Activated CD8-positive, alpha-beta memory T cell treated with anti-CD3 and anti-CD28 coated beads, Interleukin-2, amount 50 U/mL, for 24 hours (primary cell): Measurements from ENCODE around the gene TRMT1.
"Not testable (repeated sequence)": the region's sequence is repeated elsewhere in the genome, so short reads cannot be mapped to it uniquely, and the experiment has no call there.

Source experiments
- DNase-seq: peaks from one replicate; pipeline ENCODE4 v3.0.0-alpha.2; 2020; ENCODE audit errors: extremely low read depth

Gene TRMT1

GRCh38 chr19:13150187-13150930 lies 33.8 kb upstream of the TRMT1 start, which contains the start of the genes IER2 and STX10:
Gene IER2 (plus strand): TSS chr19:13150411. CDS start chr19:13153187, 2,776 bp downstream.
Gene STX10 (minus strand): TSS chr19:13150375. CDS start chr19:13150173, 202 bp downstream.
- peak; percentile 82 for DNase-seq

GRCh38 chr19:13149628-13150186 lies 33.2 kb upstream of the TRMT1 start:
- no peak for DNase-seq

GRCh38 chr19:13149173-13149627 lies 32.7 kb upstream of the TRMT1 start:
- DNase-seq: not testable (repeated sequence)

GRCh38 chr19:13146763-13147563 lies 30.4 kb upstream of the TRMT1 start:
- DNase-seq: no peak

- no peak for DNase-seq
Observed at GRCh38 chr19:13139633-13140311, 23.2 kb upstream of the TRMT1 start.

- no peak for DNase-seq
Observed at GRCh38 chr19:13138916-13139198, 22.3 kb upstream of the TRMT1 start.

GRCh38 chr19:13138171-13138915 lies 21.8 kb upstream of the TRMT1 start:
- DNase-seq: no peak

- no peak for DNase-seq
Observed at GRCh38 chr19:13137290-13137794, 20.8 kb upstream of the TRMT1 start.

- no peak for DNase-seq
Observed at GRCh38 chr19:13135068-13136062, 18.8 kb upstream of the TRMT1 start.

- DNase-seq: no peak
Observed at GRCh38 chr19:13134626-13135025, 18.1 kb upstream of the TRMT1 start.

- no peak for DNase-seq
Observed at GRCh38 chr19:13133241-13133870, 16.8 kb upstream of the TRMT1 start.

- peak; percentile 61 for DNase-seq
Observed at GRCh38 chr19:13132471-13133180, 16.1 kb upstream of the TRMT1 start.

GRCh38 chr19:13130886-13131490 lies 14.4 kb upstream of the TRMT1 start:
- DNase-seq: no peak

- no peak for DNase-seq
Observed at GRCh38 chr19:13129384-13129783, 12.8 kb upstream of the TRMT1 start.

GRCh38 chr19:13128583-13128982 lies 12.0 kb upstream of the TRMT1 start:
- no peak for DNase-seq

GRCh38 chr19:13127811-13128575 lies 11.5 kb upstream of the TRMT1 start:
- no peak for DNase-seq

- DNase-seq: no peak
Observed at GRCh38 chr19:13127051-13127450, 10.5 kb upstream of the TRMT1 start.
